Liver (tissue), 10 donors: ENCODE measurements around the gene HIGD1A. TPM values are rescaled to one million over a fixed set of nuclear protein-coding genes. Genes with fewer than 3 reads are reported as not detected.

Source experiments
- DNase-seq: peaks from one replicate; pipeline ENCODE4 v3.0.0-alpha.2; 2017; ENCODE audit warnings: low spot score
- H3K27ac ChIP-seq, 2 donors: one replicate each; pipeline ENCODE4 v1.7.0; 2013; ENCODE audit warnings: inconsistent platforms in 2 of 2, low read length in 2 of 2, control low read depth in 1 of 2, low read depth in 1 of 2, mild to moderate bottlenecking in 1 of 2
- H3K27me3 ChIP-seq, 4 donors: one replicate each; pipeline versions ENCODE4 v1.6.1 to v1.7.0; 2013; ENCODE audit warnings: low read length in 3 of 4, inconsistent platforms in 1 of 4, mild to moderate bottlenecking in 1 of 4, moderate library complexity in 1 of 4; ENCODE audit not compliant: control insufficient read depth in 4 of 4, insufficient read depth in 4 of 4
- H3K36me3 ChIP-seq, 4 donors: one replicate each; pipeline versions ENCODE4 v1.6.1 to v1.7.0; 2013; ENCODE audit warnings: low read length in 3 of 4, mild to moderate bottlenecking in 3 of 4, low read depth in 1 of 4, moderate library complexity in 1 of 4; ENCODE audit not compliant: control insufficient read depth in 4 of 4, insufficient read depth in 3 of 4
- H3K4me1 ChIP-seq, 4 donors: one replicate each; pipeline versions ENCODE4 v1.6.1 to v1.7.0; 2013; ENCODE audit warnings: low read length in 3 of 4, mild to moderate bottlenecking in 3 of 4, moderate library complexity in 1 of 4; ENCODE audit not compliant: control insufficient read depth in 4 of 4, insufficient read depth in 4 of 4
- H3K4me3 ChIP-seq, 3 donors: one replicate each; pipeline versions ENCODE4 v1.6.1 to v1.7.0; 2013; ENCODE audit warnings: low read length in 3 of 3, control low read depth in 1 of 3, low read depth in 1 of 3, mild to moderate bottlenecking in 1 of 3
- H3K9ac ChIP-seq, 2 donors: one replicate each; pipeline ENCODE4 v1.7.0; 2013; ENCODE audit warnings: low read length in 2 of 2, mild to moderate bottlenecking in 2 of 2, moderate library complexity in 2 of 2, control low read depth in 1 of 2, low read depth in 1 of 2
- H3K9me3 ChIP-seq, 4 donors: one replicate each; pipeline versions ENCODE4 v1.6.1 to v1.7.0; 2013; ENCODE audit warnings: low read length in 3 of 4; ENCODE audit not compliant: control insufficient read depth in 4 of 4
- ATF3 ChIP-seq: IDR thresholded peaks from 2 replicates; pipeline ENCODE4 v1.6.1; 2016; ENCODE audit warnings: antibody characterized with exemption
- JUND ChIP-seq, 2 donors: IDR thresholded peaks; 2 replicates each; pipeline ENCODE4 v1.6.1; 2016; ENCODE audit warnings: antibody characterized with exemption in 2 of 2
- NR2F2 ChIP-seq: IDR thresholded peaks from 2 replicates; pipeline ENCODE4 v1.6.1; 2016; ENCODE audit warnings: antibody characterized with exemption
- RAD21 ChIP-seq, 2 donors: IDR thresholded peaks; 2 replicates each; pipeline ENCODE4 v1.6.1; 2016; ENCODE audit warnings: antibody characterized with exemption in 2 of 2, mild to moderate bottlenecking in 2 of 2
- RXRA ChIP-seq, 2 donors: IDR thresholded peaks; 2 replicates each; pipeline ENCODE4 v1.6.1; 2017 to 2018; ENCODE audit warnings: antibody characterized with exemption in 2 of 2, mild to moderate bottlenecking in 1 of 2
- ZBTB33 ChIP-seq: IDR thresholded peaks from 2 replicates; pipeline ENCODE4 v1.6.1; 2016; ENCODE audit warnings: antibody characterized with exemption
- WGBS: extraction: QIAGEN DNeasy Blood & Tissue Kit; methylation state at CpG from one replicate; pipeline ENCODE4 v1.1.7; 2013; 5-methylcytosine and 5-hydroxymethylcytosine counted together
- polyA plus RNA-seq, 2 donors: library from polyadenylated mRNA; stranded (reverse) in 1 of 2; unstranded in 1 of 2; fragments of 200-250 nt in 1 of 2; fragments of >200 nt in 1 of 2; fragmentation: Nextera tagmentation in 1 of 2; extraction: Ambion mirVana in 1 of 2; gene quantifications; one replicate each; pipeline versions ENCODE4 v1.2.1 to v1.2.3, GENCODE V29; 2013 to 2015
- small RNA-seq: library from RNA; depleted of rRNA; stranded (forward); fragments of <200 nt; gene quantifications from one replicate; pipeline ENCODE3, GENCODE V24; 2014
- total RNA-seq, 2 donors: library from RNA; depleted of rRNA; stranded (reverse); fragments of >200 nt; gene quantifications; one replicate each; pipeline ENCODE4 v1.2.3, GENCODE V29; 2014
- TF ChIP-seq, protein P1 (sequence below): IDR thresholded peaks from 2 replicates; pipeline ENCODE4 v1.6.1; 2016; ENCODE audit warnings: antibody characterized with exemption
- donor health status: healthy.
- donor health status: healthy.
- donor health status: healthy.
- donor health status: healthy.
- donor health status: healthy.

HIGD1A gene
- total and polyA plus RNA-seq, 4 donors, result 117 to 256 (median 245) TPM

DNA sequence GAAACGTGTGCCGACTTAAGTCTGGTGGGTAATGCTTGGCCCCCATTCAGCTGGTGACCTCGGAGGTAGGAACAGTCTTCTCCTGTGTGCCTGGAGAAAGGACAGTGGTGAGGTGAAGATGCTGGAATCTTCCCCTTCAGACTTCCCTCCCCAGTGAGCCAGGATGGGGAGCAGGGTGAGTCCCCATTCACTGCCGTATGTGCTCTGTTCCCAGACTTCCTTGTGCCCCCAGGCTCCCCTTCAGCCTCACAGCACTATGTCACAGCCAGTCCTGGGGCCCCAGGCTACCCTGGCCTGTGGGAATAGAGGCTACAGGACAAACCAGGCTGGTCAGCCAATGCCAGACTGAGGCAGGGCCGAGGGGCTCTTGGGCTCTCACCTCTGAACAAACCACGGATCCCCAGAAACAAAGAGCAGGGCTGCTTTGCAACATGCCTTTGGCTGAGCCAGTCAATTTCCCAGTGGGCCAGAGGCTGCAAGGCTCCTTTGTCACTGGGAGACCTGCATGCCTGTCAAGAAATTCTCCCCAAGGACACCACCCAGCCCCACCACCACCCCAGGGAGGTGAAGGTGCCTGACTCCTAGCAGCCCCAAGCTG lies 69.9 kb downstream of the HIGD1A start:
- no peak overlapping the region for H3K27ac ChIP-seq
- DNase-seq, result peak; percentile 10
- H3K36me3 ChIP-seq, result no peaks in the 10 kb centered on the region
- no peak for TF ChIP-seq JUND (IDR thresholded peaks at IDR 0.05)
- TF ChIP-seq RXRA (IDR thresholded peaks at IDR 0.05), result no peak
- no peaks in the 10 kb centered on the region for H3K27me3 ChIP-seq
- 91% methylated on average over 6 of the region's 6 CpGs for WGBS
- H3K9me3 ChIP-seq, result no peaks in the 10 kb centered on the region
- H3K4me1 ChIP-seq, result no peaks in the 10 kb centered on the region
- no peak overlapping the region for H3K9ac ChIP-seq
- H3K4me3 ChIP-seq, result no peak overlapping the region

DNA sequence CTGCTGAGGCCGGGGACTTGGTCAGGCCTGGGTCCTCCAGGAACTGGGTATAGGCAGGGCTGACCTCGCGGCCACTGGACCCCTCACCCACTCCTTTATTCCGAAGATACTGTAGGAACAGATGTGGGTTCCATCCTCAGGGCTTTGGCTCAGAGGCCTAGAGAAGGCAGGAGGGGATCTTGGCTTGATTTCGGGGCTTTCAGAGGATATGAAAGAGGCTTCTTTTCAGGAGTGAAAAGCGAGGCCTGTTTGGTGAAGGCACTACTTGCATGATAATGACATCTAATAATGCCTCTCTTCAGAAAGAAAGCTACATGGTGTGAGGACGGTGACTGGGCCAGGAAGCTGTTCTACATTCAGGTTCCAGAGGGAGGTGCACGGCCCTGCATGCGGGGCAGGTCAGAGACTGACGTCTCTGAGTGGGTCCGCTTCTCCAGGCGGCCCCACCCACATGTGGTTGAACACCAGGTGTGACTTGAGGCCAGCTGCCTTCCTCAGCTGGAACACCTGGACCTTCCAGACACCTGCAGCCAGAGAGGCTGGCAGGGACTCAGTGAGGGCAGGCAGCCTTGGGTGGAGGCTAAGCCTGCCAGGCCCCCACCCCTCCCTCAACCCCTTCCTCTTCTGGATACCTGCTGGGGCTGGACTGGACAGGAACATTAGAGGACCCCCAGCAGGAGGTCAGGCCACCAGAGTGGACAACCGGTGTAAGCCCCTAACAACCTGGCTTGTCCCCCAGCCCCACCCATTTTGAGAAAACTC lies 70.6 kb downstream of the HIGD1A start:
- 88% methylated on average over 13 of the region's 13 CpGs for WGBS

More for the DNA sequence above, 70.6 kb downstream of the HIGD1A start:
- H3K36me3 ChIP-seq, result no peaks in the 10 kb centered on the region
- H3K27ac ChIP-seq, result no peak overlapping the region
- TF ChIP-seq, protein P1, sequence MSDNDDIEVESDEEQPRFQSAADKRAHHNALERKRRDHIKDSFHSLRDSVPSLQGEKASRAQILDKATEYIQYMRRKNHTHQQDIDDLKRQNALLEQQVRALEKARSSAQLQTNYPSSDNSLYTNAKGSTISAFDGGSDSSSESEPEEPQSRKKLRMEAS, result no peak
- no peak for TF ChIP-seq NR2F2
- no peak for TF ChIP-seq ZBTB33
- no peak for TF ChIP-seq RAD21 (IDR thresholded peaks at IDR 0.05)
- TF ChIP-seq ATF3, result no peak
- H3K9ac ChIP-seq, result no peak overlapping the region
- DNase-seq, result peak; percentile 32
- no peak overlapping the region for H3K4me3 ChIP-seq
- H3K27me3 ChIP-seq, result no peaks in the 10 kb centered on the region
- H3K4me1 ChIP-seq, result no peaks in the 10 kb centered on the region
- H3K9me3 ChIP-seq, result no peaks in the 10 kb centered on the region

Small RNAs within 50 kb of the gene (small RNA-seq; reads per million reads assigned to genes)
- gene CCDC13, result not detected

Other genes with a start within 250 kb of the HIGD1A start
- 10 to 100 TPM; 19.2 to 48.5 TPM for gene SEC22C, start 222.5 kb downstream of the HIGD1A start, total RNA-seq
- 10 to 100 TPM; 14.5 to 16.3 TPM for gene SEC22C, start 222.5 kb downstream of the HIGD1A start, polyA plus RNA-seq
- 10 to 100 TPM; 10.0 to 19.5 TPM for gene SS18L2, start 213.6 kb downstream of the HIGD1A start, total RNA-seq
- gene SS18L2, start 213.6 kb downstream of the HIGD1A start, polyA plus RNA-seq, result 10 to 100 TPM; 17.9 to 41.5 TPM
- gene NKTR, start 203.8 kb downstream of the HIGD1A start, total RNA-seq, result 10 to 100 TPM; 28.5 to 75.5 TPM
- 10 to 100 TPM in 1 of 2 donors, 1 to 10 TPM in 1; 5.8 to 27.7 TPM for gene NKTR, start 203.8 kb downstream of the HIGD1A start, polyA plus RNA-seq
- gene ZBTB47, start 150.8 kb downstream of the HIGD1A start, total RNA-seq, result 1 to 10 TPM; 2.9 to 7.4 TPM
- 1 to 10 TPM in 1 of 2 donors, under 1 TPM in 1; 0.42 to 5.5 TPM for gene ZBTB47, start 150.8 kb downstream of the HIGD1A start, polyA plus RNA-seq
- gene KLHL40, start 119.0 kb downstream of the HIGD1A start, total RNA-seq, result not detected
- not detected for gene KLHL40, start 119.0 kb downstream of the HIGD1A start, polyA plus RNA-seq
- gene HHATL, start 101.7 kb downstream of the HIGD1A start, total RNA-seq, result under 1 TPM in 1 of 2 donors, not detected in 1; 0.17 TPM
- not detected for gene HHATL, start 101.7 kb downstream of the HIGD1A start, polyA plus RNA-seq
- gene CCDC13, start 31.2 kb downstream of the HIGD1A start, total RNA-seq, result 1 to 10 TPM in 1 of 2 donors, under 1 TPM in 1; 0.42 to 2.3 TPM
- 1 to 10 TPM in 1 of 2 donors, under 1 TPM in 1; 0.69 to 1.4 TPM for gene CCDC13, start 31.2 kb downstream of the HIGD1A start, polyA plus RNA-seq
- 10 to 100 TPM; 12.5 to 19.3 TPM for gene ACKR2, start 5.0 kb upstream of the HIGD1A start, total RNA-seq
- 1 to 10 TPM; 7.3 to 9.2 TPM for gene ACKR2, start 5.0 kb upstream of the HIGD1A start, polyA plus RNA-seq
- gene CYP8B1, start 71.4 kb upstream of the HIGD1A start, total RNA-seq, result 100 to 1,000 TPM in 1 of 2 donors, 10 to 100 TPM in 1; 21.2 to 490 TPM
- 100 to 1,000 TPM; 218 to 229 TPM for gene CYP8B1, start 71.4 kb upstream of the HIGD1A start, polyA plus RNA-seq
- 1 to 10 TPM; 2.8 to 3.9 TPM for gene ZNF662, start 101.7 kb upstream of the HIGD1A start, total RNA-seq
- 1 to 10 TPM; 2.2 to 2.5 TPM for gene ZNF662, start 101.7 kb upstream of the HIGD1A start, polyA plus RNA-seq
- 10 to 100 TPM in 1 of 2 donors, under 1 TPM in 1; 0.79 to 22.8 TPM for gene GASK1A, start 174.8 kb upstream of the HIGD1A start, total RNA-seq
- 1 to 10 TPM; 4.1 to 5.1 TPM for gene GASK1A, start 174.8 kb upstream of the HIGD1A start, polyA plus RNA-seq